SK-N-SH (cell line): ENCODE results near the gene STPG2. TPM values are rescaled to one million over a fixed set of nuclear protein-coding genes. Genes with fewer than 3 reads are reported as not detected.

Source experiments
- CTCF ChIA-PET: fragments of 300-600, 350-600 bp; formaldehyde crosslinking; extraction: SDS; loops from one replicate; lab custom pipeline; 2021; lab: Yijun Ruan, JAX
- POLR2A ChIA-PET: fragments of 350-600 bp; sonication (Branson Sonifier 250); formaldehyde crosslinking; extraction: SDS; loops from one replicate; lab custom pipeline; 2020; ENCODE audit warnings: antibody characterized with exemption, inconsistent platforms; lab: Yijun Ruan, JAX
- DNase-seq: peaks from one replicate; pipeline ENCODE4 v3.0.0; 2012
- H2AFZ ChIP-seq: fragments of 200-600 bp; sonication (generic); 2 replicates; pipeline ENCODE4 v1.8.1; 2016; ENCODE audit warnings: antibody characterized with exemption, mild to moderate bottlenecking, low read depth
- H3F3A ChIP-seq: fragments of 200-600 bp; sonication (generic); replicated peaks from 2 replicates; pipeline ENCODE3; 2016; ENCODE audit warnings: antibody characterized with exemption, mild to moderate bottlenecking; ENCODE audit not compliant: insufficient read depth
- H3K27ac ChIP-seq, 2 experiments: fragments of 200-500 bp in 1 of 2; fragments of 200-600 bp in 1 of 2; sonication (Bioruptor generic) in 1 of 2; sonication (generic), shearing (Covaris generic) in 1 of 2; 2 replicates each; pipeline versions ENCODE4 v1.5.1 to v1.6.1; 2014 to 2016; ENCODE audit warnings: low read depth in 2 of 2, inconsistent platforms in 1 of 2, low read length in 1 of 2, mild to moderate bottlenecking in 1 of 2, mixed read lengths in 1 of 2
- H3K27me3 ChIP-seq: fragments of 200-600 bp; sonication (generic), shearing (Covaris generic); 2 replicates; pipeline ENCODE4 v1.6.1; 2016; ENCODE audit warnings: mixed run types; ENCODE audit not compliant: insufficient read depth
- H3K36me3 ChIP-seq, 2 experiments: fragments of 200-500 bp in 1 of 2; fragments of 200-600 bp in 1 of 2; sonication (Bioruptor generic) in 1 of 2; sonication (generic) in 1 of 2; replicated peaks in 1 of 2; 2 replicates each; pipeline versions ENCODE3 to v1.5.1; 2014 to 2016; ENCODE audit warnings: low read length in 1 of 2, mild to moderate bottlenecking in 1 of 2; ENCODE audit not compliant: insufficient read depth in 2 of 2, control insufficient read depth in 1 of 2
- H3K4me1 ChIP-seq, 2 experiments: fragments of 200-500 bp in 1 of 2; fragments of 200-600 bp in 1 of 2; sonication (Bioruptor generic) in 1 of 2; sonication (generic), shearing (Covaris generic) in 1 of 2; 2 replicates each; pipeline versions ENCODE4 v1.5.1 to v1.6.1; 2014 to 2016; ENCODE audit warnings: low read depth in 1 of 2, low read length in 1 of 2, mixed run types in 1 of 2; ENCODE audit not compliant: insufficient read depth in 2 of 2, control insufficient read depth in 1 of 2
- H3K4me2 ChIP-seq: fragments of 200-600 bp; sonication (generic), shearing (Covaris generic); 2 replicates; pipeline ENCODE4 v1.6.1; 2017; ENCODE audit warnings: mixed run types
- H3K4me3 ChIP-seq, 2 experiments: fragments of 200-500 bp in 1 of 2; fragments of 200-600 bp in 1 of 2; sonication (Bioruptor generic) in 1 of 2; sonication (generic), shearing (Covaris generic) in 1 of 2; 2 replicates each; pipeline versions ENCODE4 v1.5.1 to v1.8.1; 2014 to 2016; ENCODE audit warnings: low read depth in 2 of 2, inconsistent platforms in 1 of 2, low read length in 1 of 2, mild to moderate bottlenecking in 1 of 2, mixed read lengths in 1 of 2, moderate library complexity in 1 of 2
- H3K79me2 ChIP-seq: fragments of 200-600 bp; sonication (generic); 2 replicates; pipeline ENCODE4 v1.8.1; 2017; ENCODE audit warnings: mild to moderate bottlenecking; ENCODE audit not compliant: insufficient read depth
- H3K9ac ChIP-seq: fragments of 200-600 bp; sonication (generic); 2 replicates; pipeline ENCODE4 v1.6.1; 2017; ENCODE audit warnings: mixed run types
- H3K9me2 ChIP-seq: fragments of 200-600 bp; sonication (generic); 2 replicates; pipeline ENCODE4 v1.6.1; 2017; ENCODE audit warnings: mixed run types
- H3K9me3 ChIP-seq: fragments of 200-600 bp; sonication (generic); 2 replicates; pipeline ENCODE4 v1.6.1; 2017; ENCODE audit warnings: mixed run types, mild to moderate bottlenecking, moderate library complexity
- H4K20me1 ChIP-seq: fragments of 200-600 bp; sonication (generic); 2 replicates; pipeline ENCODE4 v1.6.1; 2017; ENCODE audit warnings: mild to moderate bottlenecking, mixed run types; ENCODE audit not compliant: insufficient read depth
- EZH2phosphoT487 ChIP-seq: fragments of 200-600 bp; sonication (generic); IDR thresholded peaks from 2 replicates; pipeline ENCODE4 v1.6.1; 2017; ENCODE audit warnings: low read depth, mixed run types, mild to moderate bottlenecking, antibody characterized with exemption, moderate library complexity, borderline replicate concordance
- JUND ChIP-seq: IDR thresholded peaks from 2 replicates; pipeline ENCODE4 v1.4.0; 2012
- POLR2AphosphoS5 ChIP-seq: IDR thresholded peaks from 2 replicates; pipeline ENCODE4 v1.6.1; 2012; ENCODE audit warnings: low read depth, low read length
- RFX5 ChIP-seq: IDR thresholded peaks from 2 replicates; pipeline ENCODE4 v1.6.1; 2012; ENCODE audit warnings: mild to moderate bottlenecking, improper control_type of control experiment, low read length
- RXRA ChIP-seq: IDR thresholded peaks from 2 replicates; pipeline ENCODE4 v1.4.0; 2012; ENCODE audit warnings: low read depth, mild to moderate bottlenecking, borderline replicate concordance
- SIN3A ChIP-seq: IDR thresholded peaks from 2 replicates; pipeline ENCODE4 v1.6.1; 2012; ENCODE audit warnings: low read depth, mild to moderate bottlenecking, low read length, moderate library complexity, borderline replicate concordance
- WGBS: methylation state at CpG from one replicate; pipeline ENCODE4 v1.1.6; 2017; ENCODE audit warnings: low lambda C conversion rate; 5-methylcytosine and 5-hydroxymethylcytosine counted together
- polyA plus RNA-seq, 3 experiments: library from polyadenylated mRNA; depleted of rRNA; stranded (reverse); fragments of >200 nt; gene quantifications; 2 replicates each; pipeline ENCODE4 v1.2.3, GENCODE V29; 2012
- TF ChIP-seq, protein P1 (sequence below): IDR thresholded peaks from 2 replicates; pipeline ENCODE4 v1.4.0; 2012; ENCODE audit warnings: low read depth
- TF ChIP-seq, protein P2 (sequence below): fragments of 150-350 bp; IDR thresholded peaks from 2 replicates; pipeline ENCODE4 v1.6.1; 2017; ENCODE audit warnings: antibody characterized with exemption, low read length, low read depth, borderline replicate concordance
- TF ChIP-seq, protein P3 (sequence below): IDR thresholded peaks from 2 replicates; pipeline ENCODE4; 2012
- TF ChIP-seq, protein P4 (sequence below): IDR thresholded peaks from 2 replicates; pipeline ENCODE4 v1.6.1; 2012; ENCODE audit warnings: mild to moderate bottlenecking, low read depth, low read length, moderate library complexity
- TF ChIP-seq, protein P5 (sequence below): IDR thresholded peaks from 2 replicates; pipeline ENCODE4 v1.4.0; 2012; ENCODE audit warnings: low read depth, borderline replicate concordance

STPG2 gene
- polyA plus RNA-seq, 1 of the 3 experiments (the other 2 are of a cell fraction): not detected

DNA sequence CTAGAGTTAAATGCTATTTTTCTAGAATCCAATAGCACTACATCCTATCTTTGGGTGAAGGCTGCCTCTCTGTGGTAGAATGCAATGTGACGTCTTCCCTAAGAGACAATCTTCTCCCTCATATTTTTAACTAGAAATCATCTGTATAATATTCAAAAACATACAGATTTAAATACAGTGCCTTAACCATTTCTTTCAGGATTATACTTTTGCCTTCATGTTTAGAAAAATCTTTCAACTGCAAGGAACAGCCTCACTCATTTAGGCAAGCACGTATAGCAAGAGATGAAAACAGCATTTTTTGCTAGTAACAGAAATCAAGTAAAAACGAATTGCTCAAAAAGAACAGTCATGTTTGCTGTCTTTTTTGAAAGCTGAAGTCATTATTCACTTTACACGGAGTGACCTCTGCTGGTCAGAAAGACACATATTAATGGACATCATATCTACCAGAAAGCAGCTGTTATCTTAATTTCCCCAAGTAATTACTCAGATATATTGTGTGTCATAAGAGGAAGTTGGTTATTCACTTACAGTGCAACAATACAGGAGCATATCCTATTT is 422.3 kb downstream of the STPG2 start (continued):
- no peak for TF ChIP-seq EZH2phosphoT487
- no peak for TF ChIP-seq SIN3A
- TF ChIP-seq, protein P1, sequence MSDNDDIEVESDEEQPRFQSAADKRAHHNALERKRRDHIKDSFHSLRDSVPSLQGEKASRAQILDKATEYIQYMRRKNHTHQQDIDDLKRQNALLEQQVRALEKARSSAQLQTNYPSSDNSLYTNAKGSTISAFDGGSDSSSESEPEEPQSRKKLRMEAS: no peak
- TF ChIP-seq RXRA: no peak
- TF ChIP-seq JUND: no peak
- TF ChIP-seq, protein P2, sequence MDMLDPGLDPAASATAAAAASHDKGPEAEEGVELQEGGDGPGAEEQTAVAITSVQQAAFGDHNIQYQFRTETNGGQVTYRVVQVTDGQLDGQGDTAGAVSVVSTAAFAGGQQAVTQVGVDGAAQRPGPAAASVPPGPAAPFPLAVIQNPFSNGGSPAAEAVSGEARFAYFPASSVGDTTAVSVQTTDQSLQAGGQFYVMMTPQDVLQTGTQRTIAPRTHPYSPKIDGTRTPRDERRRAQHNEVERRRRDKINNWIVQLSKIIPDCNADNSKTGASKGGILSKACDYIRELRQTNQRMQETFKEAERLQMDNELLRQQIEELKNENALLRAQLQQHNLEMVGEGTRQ: no peak
- TF ChIP-seq, protein P3, sequence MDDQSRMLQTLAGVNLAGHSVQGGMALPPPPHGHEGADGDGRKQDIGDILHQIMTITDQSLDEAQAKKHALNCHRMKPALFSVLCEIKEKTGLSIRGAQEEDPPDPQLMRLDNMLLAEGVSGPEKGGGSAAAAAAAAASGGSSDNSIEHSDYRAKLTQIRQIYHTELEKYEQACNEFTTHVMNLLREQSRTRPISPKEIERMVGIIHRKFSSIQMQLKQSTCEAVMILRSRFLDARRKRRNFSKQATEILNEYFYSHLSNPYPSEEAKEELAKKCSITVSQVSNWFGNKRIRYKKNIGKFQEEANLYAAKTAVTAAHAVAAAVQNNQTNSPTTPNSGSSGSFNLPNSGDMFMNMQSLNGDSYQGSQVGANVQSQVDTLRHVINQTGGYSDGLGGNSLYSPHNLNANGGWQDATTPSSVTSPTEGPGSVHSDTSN: 0 out of 2 replicates have a peak, but pooled peaks have one; percentile 24

DNA sequence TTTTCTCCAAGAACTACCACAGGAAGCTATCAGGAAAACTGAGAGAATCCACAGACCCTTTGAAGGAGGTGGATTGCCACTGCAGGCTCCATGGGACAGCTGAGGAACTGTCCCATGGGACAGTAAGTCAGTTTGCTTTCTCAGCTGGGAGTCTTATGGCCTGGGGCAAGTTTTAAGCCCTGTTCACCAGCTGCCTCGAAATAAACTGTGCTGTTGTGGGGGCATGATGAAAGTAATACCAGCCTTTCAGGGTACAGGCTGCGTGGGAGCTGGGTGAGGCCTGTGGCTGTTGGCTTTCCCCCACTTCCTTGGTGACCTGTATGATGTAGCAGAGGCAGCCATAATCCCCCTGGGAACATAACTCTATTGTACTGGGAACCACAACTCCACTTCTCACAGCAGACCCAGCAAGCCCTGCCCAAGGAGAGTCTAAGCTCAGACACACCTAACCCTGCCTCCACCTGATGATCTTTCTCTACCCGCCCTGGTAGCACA is 452.1 kb downstream of the STPG2 start:
- POLR2A ChIA-PET: no interaction called here

More for the DNA sequence above, 452.1 kb downstream of the STPG2 start:
- Histone ChIP-seq H3K9me2 (no peaks in the 10 kb centered on the region), H3K4me2 (no peak overlapping the region), H3K27me3 (no peaks in the 10 kb centered on the region), H3K9ac (no peak overlapping the region), H4K20me1 (no peaks in the 10 kb centered on the region), H3K4me1 (no peaks in the 10 kb centered on the region)
- DNase-seq: no peak
- TF ChIP-seq RXRA (no peak), POLR2AphosphoS5 (no peak), RFX5 (no peak)
- TF ChIP-seq, protein P4, sequence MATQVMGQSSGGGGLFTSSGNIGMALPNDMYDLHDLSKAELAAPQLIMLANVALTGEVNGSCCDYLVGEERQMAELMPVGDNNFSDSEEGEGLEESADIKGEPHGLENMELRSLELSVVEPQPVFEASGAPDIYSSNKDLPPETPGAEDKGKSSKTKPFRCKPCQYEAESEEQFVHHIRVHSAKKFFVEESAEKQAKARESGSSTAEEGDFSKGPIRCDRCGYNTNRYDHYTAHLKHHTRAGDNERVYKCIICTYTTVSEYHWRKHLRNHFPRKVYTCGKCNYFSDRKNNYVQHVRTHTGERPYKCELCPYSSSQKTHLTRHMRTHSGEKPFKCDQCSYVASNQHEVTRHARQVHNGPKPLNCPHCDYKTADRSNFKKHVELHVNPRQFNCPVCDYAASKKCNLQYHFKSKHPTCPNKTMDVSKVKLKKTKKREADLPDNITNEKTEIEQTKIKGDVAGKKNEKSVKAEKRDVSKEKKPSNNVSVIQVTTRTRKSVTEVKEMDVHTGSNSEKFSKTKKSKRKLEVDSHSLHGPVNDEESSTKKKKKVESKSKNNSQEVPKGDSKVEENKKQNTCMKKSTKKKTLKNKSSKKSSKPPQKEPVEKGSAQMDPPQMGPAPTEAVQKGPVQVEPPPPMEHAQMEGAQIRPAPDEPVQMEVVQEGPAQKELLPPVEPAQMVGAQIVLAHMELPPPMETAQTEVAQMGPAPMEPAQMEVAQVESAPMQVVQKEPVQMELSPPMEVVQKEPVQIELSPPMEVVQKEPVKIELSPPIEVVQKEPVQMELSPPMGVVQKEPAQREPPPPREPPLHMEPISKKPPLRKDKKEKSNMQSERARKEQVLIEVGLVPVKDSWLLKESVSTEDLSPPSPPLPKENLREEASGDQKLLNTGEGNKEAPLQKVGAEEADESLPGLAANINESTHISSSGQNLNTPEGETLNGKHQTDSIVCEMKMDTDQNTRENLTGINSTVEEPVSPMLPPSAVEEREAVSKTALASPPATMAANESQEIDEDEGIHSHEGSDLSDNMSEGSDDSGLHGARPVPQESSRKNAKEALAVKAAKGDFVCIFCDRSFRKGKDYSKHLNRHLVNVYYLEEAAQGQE: no peak
- TF ChIP-seq, protein P3: no peak
- TF ChIP-seq, protein P5, sequence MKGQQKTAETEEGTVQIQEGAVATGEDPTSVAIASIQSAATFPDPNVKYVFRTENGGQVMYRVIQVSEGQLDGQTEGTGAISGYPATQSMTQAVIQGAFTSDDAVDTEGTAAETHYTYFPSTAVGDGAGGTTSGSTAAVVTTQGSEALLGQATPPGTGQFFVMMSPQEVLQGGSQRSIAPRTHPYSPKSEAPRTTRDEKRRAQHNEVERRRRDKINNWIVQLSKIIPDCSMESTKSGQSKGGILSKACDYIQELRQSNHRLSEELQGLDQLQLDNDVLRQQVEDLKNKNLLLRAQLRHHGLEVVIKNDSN: no peak
- TF ChIP-seq, all 33 proteins: peak for 0
- CTCF ChIA-PET: interaction anchor here (1.4 kb wide), 1 partner anchor 69 kb away, joined by 3 read pairs; no protein-coding TSS in a partner anchor
- H3F3A ChIP-seq: no peaks in the 10 kb centered on the region
- no peak overlapping the region for H3K4me3 ChIP-seq
- no peaks in the 10 kb centered on the region for H3K36me3 ChIP-seq
- H3K79me2 ChIP-seq: no peaks in the 10 kb centered on the region
- no peak overlapping the region for H3K27ac ChIP-seq
- H3K9me3 ChIP-seq: no peaks in the 10 kb centered on the region
- no peak overlapping the region for H2AFZ ChIP-seq
- 27% methylated on average over 2 of the region's 3 CpGs for WGBS
